ENCODE data around the gene PNLIPRP3.

DNA sequence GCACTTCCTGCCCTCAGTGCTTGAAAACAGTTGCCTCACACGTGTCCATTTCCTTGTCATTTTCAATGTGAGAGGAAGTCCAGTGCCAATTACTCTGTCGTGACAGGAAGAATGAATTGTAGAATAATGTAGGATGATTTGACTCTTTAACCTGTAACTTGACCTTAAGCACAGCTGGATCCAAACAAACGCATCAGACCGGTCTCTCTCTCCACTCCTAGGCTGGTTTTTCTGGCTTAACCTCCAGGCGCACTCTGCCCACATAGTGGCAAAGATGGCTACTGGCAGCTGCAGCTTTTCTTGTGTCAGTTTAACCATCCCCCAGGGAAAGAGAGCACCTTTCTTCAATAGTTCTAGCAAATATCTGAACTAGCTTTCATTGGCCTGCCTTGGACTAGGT lies 29.4 kb upstream of the PNLIPRP3 start:
- TF ChIP-seq EZH2 (optimal IDR thresholded peaks at IDR 0.05; ENCODE audit: low read depth, low read length) = no peak
- TF ChIP-seq, protein P1, sequence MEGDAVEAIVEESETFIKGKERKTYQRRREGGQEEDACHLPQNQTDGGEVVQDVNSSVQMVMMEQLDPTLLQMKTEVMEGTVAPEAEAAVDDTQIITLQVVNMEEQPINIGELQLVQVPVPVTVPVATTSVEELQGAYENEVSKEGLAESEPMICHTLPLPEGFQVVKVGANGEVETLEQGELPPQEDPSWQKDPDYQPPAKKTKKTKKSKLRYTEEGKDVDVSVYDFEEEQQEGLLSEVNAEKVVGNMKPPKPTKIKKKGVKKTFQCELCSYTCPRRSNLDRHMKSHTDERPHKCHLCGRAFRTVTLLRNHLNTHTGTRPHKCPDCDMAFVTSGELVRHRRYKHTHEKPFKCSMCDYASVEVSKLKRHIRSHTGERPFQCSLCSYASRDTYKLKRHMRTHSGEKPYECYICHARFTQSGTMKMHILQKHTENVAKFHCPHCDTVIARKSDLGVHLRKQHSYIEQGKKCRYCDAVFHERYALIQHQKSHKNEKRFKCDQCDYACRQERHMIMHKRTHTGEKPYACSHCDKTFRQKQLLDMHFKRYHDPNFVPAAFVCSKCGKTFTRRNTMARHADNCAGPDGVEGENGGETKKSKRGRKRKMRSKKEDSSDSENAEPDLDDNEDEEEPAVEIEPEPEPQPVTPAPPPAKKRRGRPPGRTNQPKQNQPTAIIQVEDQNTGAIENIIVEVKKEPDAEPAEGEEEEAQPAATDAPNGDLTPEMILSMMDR (IDR thresholded peaks at IDR 0.05; ENCODE audit: low read length) = no peak
